Omental fat pad (tissue), 4 donors: Measurements from ENCODE around the gene PCCA. TPM values are rescaled to one million over a fixed set of nuclear protein-coding genes. Genes with fewer than 3 reads are reported as not detected.

ENCODE experiments used
- ATAC-seq: fragments of 150-250 bp; one replicate; pipeline ENCODE4 v1.9.1; 2016; ENCODE audit warnings: mild to moderate bottlenecking, moderate library complexity; ENCODE audit not compliant: low FRiP score
- DNase-seq: peaks from one replicate; pipeline ENCODE4 v3.0.0-alpha.2; 2019; ENCODE audit warnings: low spot score
- CTCF ChIP-seq, 3 donors: fragments of 450-650 bp; IDR thresholded peaks; one replicate each; pipeline ENCODE4 v1.5.1; 2016 to 2017; ENCODE audit warnings: antibody characterized with exemption in 3 of 3, mild to moderate bottlenecking in 3 of 3, moderate library complexity in 2 of 3
- total RNA-seq, 4 donors: library from RNA; depleted of rRNA; stranded (reverse); fragments of >200 nt; gene quantifications; one replicate each; pipeline ENCODE4 v1.1.0, GENCODE V29; 2016

The PCCA gene
- total RNA-seq, 4 donors from 2014 or later = 27.5 to 61.6 (median 49.2) TPM

GRCh38 chr13:100129605-100130004, 40.7 kb downstream of the PCCA start:
- TF ChIP-seq CTCF (IDR thresholded peaks at IDR 0.05) = no peak
- ATAC-seq = no peak
- no peak for DNase-seq

- DNase-seq (no peak), ATAC-seq (no peak)
- no peak for TF ChIP-seq CTCF (IDR thresholded peaks at IDR 0.05)
Observed at GRCh38 chr13:100130092-100130491, 41.2 kb downstream of the PCCA start.

GRCh38 chr13:100130930-100131511, 42.1 kb downstream of the PCCA start:
- no peak for TF ChIP-seq CTCF (IDR thresholded peaks at IDR 0.05)
- ATAC-seq (peak; percentile 29), DNase-seq (no peak)

GRCh38 chr13:100131863-100132574, 43.1 kb downstream of the PCCA start:
- DNase-seq (no peak), ATAC-seq (peak; percentile 43)
- TF ChIP-seq CTCF (IDR thresholded peaks at IDR 0.05) = no peak

- ATAC-seq (no peak), DNase-seq (no peak)
- TF ChIP-seq CTCF (IDR thresholded peaks at IDR 0.05) = no peak
Observed at GRCh38 chr13:100138859-100139491, 50.1 kb downstream of the PCCA start.

- TF ChIP-seq CTCF (IDR thresholded peaks at IDR 0.05) = no peak
- no peak for ATAC-seq
- no peak for DNase-seq
Observed at GRCh38 chr13:100139817-100140216, 50.9 kb downstream of the PCCA start.
